Hepatocyte (in vitro differentiated cells): Measurements from ENCODE around the gene ARMC3. TPM values are rescaled to one million over a fixed set of nuclear protein-coding genes. Genes with fewer than 3 reads are reported as not detected.

Source experiments
- DNase-seq: peaks from one replicate; pipeline ENCODE4 v3.0.0-alpha.2; 2016; ENCODE audit warnings: low spot score
- H2AFZ ChIP-seq: fragments of 200-600 bp; sonication (generic); 2 replicates; pipeline ENCODE4 v1.6.0; 2016; ENCODE audit warnings: antibody characterized with exemption, mild to moderate bottlenecking
- H3K27ac ChIP-seq: fragments of 200-600 bp; sonication (generic); 2 replicates; pipeline ENCODE4 v1.5.1; 2016; ENCODE audit warnings: mild to moderate bottlenecking
- H3K27me3 ChIP-seq: fragments of 200-600 bp; sonication (generic); 2 replicates; pipeline ENCODE4 v1.6.1; 2016
- H3K36me3 ChIP-seq: fragments of 200-600 bp; sonication (generic); replicated peaks from 2 replicates; pipeline ENCODE4 v1.5.1; 2016; ENCODE audit warnings: low read depth; ENCODE audit not compliant: insufficient read depth
- H3K4me1 ChIP-seq: fragments of 200-600 bp; sonication (generic); 2 replicates; pipeline ENCODE4 v1.5.1; 2016; ENCODE audit warnings: mild to moderate bottlenecking, moderate library complexity; ENCODE audit not compliant: insufficient read depth
- H3K4me2 ChIP-seq: fragments of 200-600 bp; sonication (generic); 2 replicates; pipeline ENCODE4 v1.6.0; 2016
- H3K4me3 ChIP-seq: fragments of 200-600 bp; sonication (generic); 2 replicates; pipeline ENCODE4 v1.5.1; 2016; ENCODE audit warnings: mild to moderate bottlenecking
- H3K79me2 ChIP-seq: fragments of 200-600 bp; sonication (generic); 2 replicates; pipeline ENCODE4 v1.6.0; 2017; ENCODE audit warnings: mild to moderate bottlenecking
- H3K9me2 ChIP-seq: fragments of 200-600 bp; sonication (generic); replicated peaks from 2 replicates; pipeline ENCODE4 v1.6.0; 2017; ENCODE audit warnings: mild to moderate bottlenecking; ENCODE audit not compliant: insufficient read depth
- H3K9me3 ChIP-seq: fragments of 200-600 bp; sonication (generic); 2 replicates; pipeline ENCODE4 v1.5.1; 2016; ENCODE audit warnings: low read depth, mild to moderate bottlenecking
- H4K20me1 ChIP-seq: fragments of 200-600 bp; sonication (generic); 2 replicates; pipeline ENCODE4 v1.6.0; 2016; ENCODE audit warnings: mild to moderate bottlenecking; ENCODE audit not compliant: insufficient read depth, poor library complexity, severe bottlenecking
- EZH2 ChIP-seq: fragments of 200-600 bp; sonication (generic); IDR thresholded peaks from 2 replicates; pipeline ENCODE4 v1.6.1; 2016; ENCODE audit warnings: antibody characterized with exemption, mild to moderate bottlenecking, borderline replicate concordance
- EZH2phosphoT487 ChIP-seq: fragments of 200-600 bp; sonication (generic); IDR thresholded peaks from one replicate; pipeline ENCODE4 v1.6.1; 2018; ENCODE audit warnings: antibody characterized with exemption, mild to moderate bottlenecking, low read depth, moderate library complexity; ENCODE audit not compliant: unreplicated experiment, severe bottlenecking
- WGBS: methylation state at CpG from one replicate; pipeline ENCODE4 v1.1.6; 2016; ENCODE audit warnings: low lambda C conversion rate; ENCODE audit errors: missing lambda C conversion rate; 5-methylcytosine and 5-hydroxymethylcytosine counted together
- polyA plus RNA-seq: library from polyadenylated mRNA; unstranded; fragments of >200 nt; fragmentation: Nextera tagmentation; extraction: Ambion mirVana; gene quantifications from 2 replicates; pipeline ENCODE4 v1.2.1, GENCODE V29; 2016
- total RNA-seq: library from RNA; depleted of rRNA; stranded (reverse); fragments of >200 nt; gene quantifications from 2 replicates; pipeline ENCODE4 v1.2.3, GENCODE V29; 2014
- TF ChIP-seq, protein P1 (sequence below): fragments of 200-600 bp; sonication (generic); IDR thresholded peaks from 2 replicates; pipeline ENCODE4 v1.5.1; 2016; ENCODE audit warnings: antibody characterized with exemption, mild to moderate bottlenecking; ENCODE audit not compliant: poor library complexity

The ARMC3 gene
- total and polyA plus RNA-seq, 2 experiments from 2014 or later: not detected

DNA sequence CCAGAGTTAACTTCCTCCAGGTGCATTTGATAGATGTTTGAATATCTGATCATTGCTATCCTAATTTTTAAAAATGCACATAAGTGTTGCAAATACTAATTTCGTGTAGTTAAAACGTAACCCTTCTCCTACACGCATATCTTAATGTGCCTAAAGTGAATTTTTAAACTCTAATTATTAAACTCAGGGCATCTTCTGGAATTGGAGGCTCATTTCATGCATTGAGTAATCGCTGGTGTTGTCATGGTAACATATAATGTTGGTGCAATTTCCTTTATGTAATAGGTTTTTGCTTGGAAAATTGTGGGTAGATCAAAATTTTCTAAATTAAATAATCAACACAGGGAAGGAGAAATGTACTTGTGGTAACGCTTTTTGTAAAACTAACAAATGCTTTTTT is 56.2 kb downstream of the ARMC3 start:
- Histone ChIP-seq H3K4me2 (no peak overlapping the region), H2AFZ (no peak overlapping the region), H3K9me2 (no peaks in the 10 kb centered on the region), H4K20me1 (no peaks in the 10 kb centered on the region), H3K27ac (no peak overlapping the region), H3K4me3 (no peak overlapping the region), H3K36me3 (no peaks in the 10 kb centered on the region), H3K27me3 (no peaks in the 10 kb centered on the region), H3K79me2 (no peaks in the 10 kb centered on the region), H3K9me3 (no peaks in the 10 kb centered on the region), H3K4me1 (no peaks in the 10 kb centered on the region)
- WGBS: 98% methylated on average over 5 of the region's 5 CpGs
- DNase-seq: no peak
- TF ChIP-seq EZH2 (no peak), EZH2phosphoT487 (no peak)
- TF ChIP-seq, protein P1, sequence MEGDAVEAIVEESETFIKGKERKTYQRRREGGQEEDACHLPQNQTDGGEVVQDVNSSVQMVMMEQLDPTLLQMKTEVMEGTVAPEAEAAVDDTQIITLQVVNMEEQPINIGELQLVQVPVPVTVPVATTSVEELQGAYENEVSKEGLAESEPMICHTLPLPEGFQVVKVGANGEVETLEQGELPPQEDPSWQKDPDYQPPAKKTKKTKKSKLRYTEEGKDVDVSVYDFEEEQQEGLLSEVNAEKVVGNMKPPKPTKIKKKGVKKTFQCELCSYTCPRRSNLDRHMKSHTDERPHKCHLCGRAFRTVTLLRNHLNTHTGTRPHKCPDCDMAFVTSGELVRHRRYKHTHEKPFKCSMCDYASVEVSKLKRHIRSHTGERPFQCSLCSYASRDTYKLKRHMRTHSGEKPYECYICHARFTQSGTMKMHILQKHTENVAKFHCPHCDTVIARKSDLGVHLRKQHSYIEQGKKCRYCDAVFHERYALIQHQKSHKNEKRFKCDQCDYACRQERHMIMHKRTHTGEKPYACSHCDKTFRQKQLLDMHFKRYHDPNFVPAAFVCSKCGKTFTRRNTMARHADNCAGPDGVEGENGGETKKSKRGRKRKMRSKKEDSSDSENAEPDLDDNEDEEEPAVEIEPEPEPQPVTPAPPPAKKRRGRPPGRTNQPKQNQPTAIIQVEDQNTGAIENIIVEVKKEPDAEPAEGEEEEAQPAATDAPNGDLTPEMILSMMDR: no peak

DNA sequence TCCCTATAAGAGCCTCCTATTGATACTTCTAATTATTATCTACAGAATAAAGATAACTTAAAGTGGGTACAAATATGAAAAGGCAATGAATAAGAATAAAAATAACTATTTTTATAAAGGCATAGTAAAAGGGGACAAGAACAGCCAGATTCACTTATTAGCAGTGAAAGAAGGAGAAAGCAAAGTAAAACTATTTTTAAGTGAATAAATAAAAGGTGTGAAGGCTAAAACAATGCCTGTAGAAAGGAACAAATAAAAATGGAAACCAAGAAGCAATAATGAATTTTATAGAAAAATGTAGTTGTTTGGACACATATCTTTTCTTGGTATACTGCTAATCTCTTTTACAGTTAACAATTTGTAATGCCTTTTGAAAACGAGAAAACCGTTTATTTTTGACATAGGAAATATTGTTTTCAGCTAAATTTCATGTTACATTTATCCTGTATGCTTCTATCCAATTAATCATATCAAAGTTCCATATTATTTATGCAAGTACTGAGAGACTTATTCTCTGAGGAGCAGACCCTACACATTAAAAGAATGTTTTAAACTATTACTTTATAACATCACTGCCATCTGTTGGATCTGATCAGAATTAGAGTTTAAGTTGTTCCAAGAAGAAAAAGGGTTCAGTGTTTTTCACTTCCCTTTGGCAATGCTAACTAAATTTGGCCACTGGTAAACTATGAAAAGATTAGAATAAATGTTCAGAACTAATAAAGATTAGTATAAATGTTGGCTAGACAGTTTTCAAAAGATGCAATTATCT is 59.1 kb downstream of the ARMC3 start:
- TF ChIP-seq EZH2phosphoT487: no peak
- TF ChIP-seq, protein P1: peak; percentile 61
- no peaks in the 10 kb centered on the region for H3K36me3 ChIP-seq
- no peaks in the 10 kb centered on the region for H3K9me3 ChIP-seq
- H2AFZ ChIP-seq: no peak overlapping the region
- H3K79me2 ChIP-seq: no peaks in the 10 kb centered on the region
- peak; percentile 37 for DNase-seq
- no peaks in the 10 kb centered on the region for H3K27me3 ChIP-seq
- no peak overlapping the region for H3K4me3 ChIP-seq
- no peaks in the 10 kb centered on the region for H3K4me1 ChIP-seq
- no peak overlapping the region for H3K4me2 ChIP-seq
- no peak overlapping the region for H3K27ac ChIP-seq
- no peaks in the 10 kb centered on the region for H3K9me2 ChIP-seq
- H4K20me1 ChIP-seq: no peaks in the 10 kb centered on the region
- 71% methylated on average over 2 of the region's 2 CpGs for WGBS

DNA sequence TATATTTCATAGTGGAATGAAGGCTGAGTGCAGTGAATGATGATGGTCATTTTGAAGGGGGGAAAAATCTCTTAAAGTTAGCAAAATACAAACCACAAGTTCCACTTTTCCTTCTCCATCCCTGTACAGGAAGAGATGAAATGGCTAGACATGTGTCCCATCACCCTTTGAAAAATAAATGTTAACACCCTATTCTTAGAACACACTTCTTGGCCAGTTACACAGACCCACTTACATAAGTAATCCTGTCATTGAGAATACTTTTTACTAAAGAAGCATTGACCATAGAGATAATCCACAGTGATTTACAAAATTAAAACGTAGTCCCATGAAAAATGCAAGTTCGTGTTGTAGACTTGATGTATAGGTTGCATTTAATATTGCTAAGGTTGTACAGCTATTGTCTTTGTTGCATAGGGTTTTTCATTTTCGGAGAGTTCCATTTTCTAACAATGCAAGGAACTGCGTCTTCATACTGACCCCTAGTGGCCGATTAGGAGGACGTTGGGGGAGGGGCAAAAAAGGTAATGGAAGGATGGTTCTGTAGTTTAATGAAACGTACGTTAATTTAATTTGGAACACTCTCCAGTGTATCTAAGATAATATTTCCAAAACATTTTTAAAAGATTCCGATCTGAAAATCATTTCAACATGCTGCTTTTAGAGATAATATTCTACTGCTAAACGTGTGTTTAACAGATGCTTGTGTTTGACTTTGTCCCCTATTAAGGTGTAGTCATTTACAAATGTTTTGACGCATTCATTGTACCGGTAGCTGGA is 60.9 kb downstream of the ARMC3 start:
- Histone ChIP-seq H2AFZ (no peak overlapping the region), H3K36me3 (no peaks in the 10 kb centered on the region), H3K4me1 (no peaks in the 10 kb centered on the region), H3K27me3 (no peaks in the 10 kb centered on the region), H3K9me3 (no peaks in the 10 kb centered on the region), H4K20me1 (no peaks in the 10 kb centered on the region), H3K27ac (no peak overlapping the region), H3K79me2 (no peaks in the 10 kb centered on the region), H3K4me2 (peak overlapping the region; percentile 32), H3K4me3 (no peak overlapping the region), H3K9me2 (no peaks in the 10 kb centered on the region)
- no peak for TF ChIP-seq EZH2
- TF ChIP-seq, protein P1: peak; percentile 91
- no peak for TF ChIP-seq EZH2phosphoT487
- DNase-seq: peak; percentile 78
- WGBS: 10% methylated on average over 12 of the region's 12 CpGs
